Neural cell (in vitro differentiated cells): ENCODE results near the gene OXT.

Experiments
- EZH2 ChIP-seq: fragments of 200-600, 300-800 bp; shearing (Covaris generic), sonication (generic); IDR thresholded peaks from 2 replicates; pipeline ENCODE4 v1.6.1; 2014; ENCODE audit warnings: antibody characterized with exemption, low read length, borderline replicate concordance, mild to moderate bottlenecking; ENCODE audit not compliant: insufficient read depth, poor library complexity, severe bottlenecking
- POLR2AphosphoS5 ChIP-seq: IDR thresholded peaks from 2 replicates; pipeline ENCODE4 v1.6.1; 2012
- RAD21 ChIP-seq: fragments of 450-650 bp; conservative IDR thresholded peaks from 2 replicates; pipeline ENCODE4 v1.6.1; 2014; ENCODE audit warnings: antibody characterized with exemption, mild to moderate bottlenecking, moderate library complexity
- TAF1 ChIP-seq: IDR thresholded peaks from 2 replicates; pipeline ENCODE4 v1.6.1; 2012; ENCODE audit warnings: low read depth
- TF ChIP-seq, protein P1 (sequence below): fragments of 450-650 bp; IDR thresholded peaks from 2 replicates; pipeline ENCODE4 v1.5.1; 2014; ENCODE audit warnings: antibody characterized with exemption, mild to moderate bottlenecking, moderate library complexity; ENCODE audit not compliant: poor library complexity, severe bottlenecking
- TF ChIP-seq, protein P2 (sequence below): IDR thresholded peaks from 2 replicates; pipeline ENCODE4 v1.6.1; 2012; ENCODE audit warnings: borderline replicate concordance

DNA sequence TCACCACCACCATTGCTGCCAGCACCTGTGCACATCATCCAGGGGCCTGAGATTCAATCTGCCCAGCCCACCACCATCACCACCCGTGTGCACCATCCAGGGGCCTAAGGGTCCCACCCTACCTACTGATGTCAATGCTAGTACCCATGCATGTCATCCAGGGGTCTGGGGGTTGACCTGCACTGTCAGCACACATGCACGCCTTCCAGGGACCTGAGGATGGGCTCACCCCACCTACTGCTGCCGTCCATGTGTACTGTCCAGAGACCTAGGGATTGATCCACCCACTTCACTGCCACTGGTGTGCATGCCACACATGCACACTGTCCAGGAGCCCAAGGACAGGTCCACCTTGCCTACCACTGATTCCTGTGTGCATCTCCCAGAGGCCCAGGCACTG, 11.9 kb upstream of the OXT start:
- TF ChIP-seq, protein P1, sequence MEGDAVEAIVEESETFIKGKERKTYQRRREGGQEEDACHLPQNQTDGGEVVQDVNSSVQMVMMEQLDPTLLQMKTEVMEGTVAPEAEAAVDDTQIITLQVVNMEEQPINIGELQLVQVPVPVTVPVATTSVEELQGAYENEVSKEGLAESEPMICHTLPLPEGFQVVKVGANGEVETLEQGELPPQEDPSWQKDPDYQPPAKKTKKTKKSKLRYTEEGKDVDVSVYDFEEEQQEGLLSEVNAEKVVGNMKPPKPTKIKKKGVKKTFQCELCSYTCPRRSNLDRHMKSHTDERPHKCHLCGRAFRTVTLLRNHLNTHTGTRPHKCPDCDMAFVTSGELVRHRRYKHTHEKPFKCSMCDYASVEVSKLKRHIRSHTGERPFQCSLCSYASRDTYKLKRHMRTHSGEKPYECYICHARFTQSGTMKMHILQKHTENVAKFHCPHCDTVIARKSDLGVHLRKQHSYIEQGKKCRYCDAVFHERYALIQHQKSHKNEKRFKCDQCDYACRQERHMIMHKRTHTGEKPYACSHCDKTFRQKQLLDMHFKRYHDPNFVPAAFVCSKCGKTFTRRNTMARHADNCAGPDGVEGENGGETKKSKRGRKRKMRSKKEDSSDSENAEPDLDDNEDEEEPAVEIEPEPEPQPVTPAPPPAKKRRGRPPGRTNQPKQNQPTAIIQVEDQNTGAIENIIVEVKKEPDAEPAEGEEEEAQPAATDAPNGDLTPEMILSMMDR = no peak
- TF ChIP-seq POLR2AphosphoS5 = no peak
- TF ChIP-seq TAF1 = no peak
- no peak for TF ChIP-seq RAD21
- TF ChIP-seq, protein P2, sequence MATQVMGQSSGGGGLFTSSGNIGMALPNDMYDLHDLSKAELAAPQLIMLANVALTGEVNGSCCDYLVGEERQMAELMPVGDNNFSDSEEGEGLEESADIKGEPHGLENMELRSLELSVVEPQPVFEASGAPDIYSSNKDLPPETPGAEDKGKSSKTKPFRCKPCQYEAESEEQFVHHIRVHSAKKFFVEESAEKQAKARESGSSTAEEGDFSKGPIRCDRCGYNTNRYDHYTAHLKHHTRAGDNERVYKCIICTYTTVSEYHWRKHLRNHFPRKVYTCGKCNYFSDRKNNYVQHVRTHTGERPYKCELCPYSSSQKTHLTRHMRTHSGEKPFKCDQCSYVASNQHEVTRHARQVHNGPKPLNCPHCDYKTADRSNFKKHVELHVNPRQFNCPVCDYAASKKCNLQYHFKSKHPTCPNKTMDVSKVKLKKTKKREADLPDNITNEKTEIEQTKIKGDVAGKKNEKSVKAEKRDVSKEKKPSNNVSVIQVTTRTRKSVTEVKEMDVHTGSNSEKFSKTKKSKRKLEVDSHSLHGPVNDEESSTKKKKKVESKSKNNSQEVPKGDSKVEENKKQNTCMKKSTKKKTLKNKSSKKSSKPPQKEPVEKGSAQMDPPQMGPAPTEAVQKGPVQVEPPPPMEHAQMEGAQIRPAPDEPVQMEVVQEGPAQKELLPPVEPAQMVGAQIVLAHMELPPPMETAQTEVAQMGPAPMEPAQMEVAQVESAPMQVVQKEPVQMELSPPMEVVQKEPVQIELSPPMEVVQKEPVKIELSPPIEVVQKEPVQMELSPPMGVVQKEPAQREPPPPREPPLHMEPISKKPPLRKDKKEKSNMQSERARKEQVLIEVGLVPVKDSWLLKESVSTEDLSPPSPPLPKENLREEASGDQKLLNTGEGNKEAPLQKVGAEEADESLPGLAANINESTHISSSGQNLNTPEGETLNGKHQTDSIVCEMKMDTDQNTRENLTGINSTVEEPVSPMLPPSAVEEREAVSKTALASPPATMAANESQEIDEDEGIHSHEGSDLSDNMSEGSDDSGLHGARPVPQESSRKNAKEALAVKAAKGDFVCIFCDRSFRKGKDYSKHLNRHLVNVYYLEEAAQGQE = no peak
- no peak for TF ChIP-seq EZH2
